Liver (tissue), 9 donors: ENCODE measurements around the gene FAM3A. TPM values are rescaled to one million over a fixed set of nuclear protein-coding genes. Genes with fewer than 3 reads are reported as not detected.

ENCODE experiments used
- DNase-seq: peaks from one replicate; pipeline ENCODE4 v3.0.0-alpha.2; 2017; ENCODE audit warnings: low spot score
- H3K27ac ChIP-seq, 2 donors: one replicate each; pipeline ENCODE4 v1.7.0; 2013; ENCODE audit warnings: inconsistent platforms in 2 of 2, low read length in 2 of 2, control low read depth in 1 of 2, low read depth in 1 of 2, mild to moderate bottlenecking in 1 of 2
- H3K27me3 ChIP-seq, 4 donors: one replicate each; pipeline versions ENCODE4 v1.6.1 to v1.7.0; 2013; ENCODE audit warnings: low read length in 3 of 4, inconsistent platforms in 1 of 4, mild to moderate bottlenecking in 1 of 4, moderate library complexity in 1 of 4; ENCODE audit not compliant: control insufficient read depth in 4 of 4, insufficient read depth in 4 of 4
- H3K36me3 ChIP-seq, 4 donors: one replicate each; pipeline versions ENCODE4 v1.6.1 to v1.7.0; 2013; ENCODE audit warnings: low read length in 3 of 4, mild to moderate bottlenecking in 3 of 4, low read depth in 1 of 4, moderate library complexity in 1 of 4; ENCODE audit not compliant: control insufficient read depth in 4 of 4, insufficient read depth in 3 of 4
- H3K4me1 ChIP-seq, 4 donors: one replicate each; pipeline versions ENCODE4 v1.6.1 to v1.7.0; 2013; ENCODE audit warnings: low read length in 3 of 4, mild to moderate bottlenecking in 3 of 4, moderate library complexity in 1 of 4; ENCODE audit not compliant: control insufficient read depth in 4 of 4, insufficient read depth in 4 of 4
- H3K4me3 ChIP-seq, 3 donors: one replicate each; pipeline versions ENCODE4 v1.6.1 to v1.7.0; 2013; ENCODE audit warnings: low read length in 3 of 3, control low read depth in 1 of 3, low read depth in 1 of 3, mild to moderate bottlenecking in 1 of 3
- H3K9ac ChIP-seq, 2 donors: one replicate each; pipeline ENCODE4 v1.7.0; 2013; ENCODE audit warnings: low read length in 2 of 2, mild to moderate bottlenecking in 2 of 2, moderate library complexity in 2 of 2, control low read depth in 1 of 2, low read depth in 1 of 2
- H3K9me3 ChIP-seq, 4 donors: one replicate each; pipeline versions ENCODE4 v1.6.1 to v1.7.0; 2013; ENCODE audit warnings: low read length in 3 of 4; ENCODE audit not compliant: control insufficient read depth in 4 of 4
- ATF3 ChIP-seq: IDR thresholded peaks from 2 replicates; pipeline ENCODE4 v1.6.1; 2016; ENCODE audit warnings: antibody characterized with exemption
- CTCF ChIP-seq: fragments of 150-350 bp; IDR thresholded peaks from 2 replicates; pipeline ENCODE4 v1.5.1; 2017; ENCODE audit warnings: improper control_type of control experiment, low read depth, low read length; ENCODE audit not compliant: missing input control
- EGR1 ChIP-seq, 2 donors: IDR thresholded peaks; 2 replicates each; pipeline ENCODE4 v1.6.1; 2016 to 2018; ENCODE audit warnings: antibody characterized with exemption in 2 of 2, low read depth in 2 of 2
- FOXA2 ChIP-seq: IDR thresholded peaks from 2 replicates; pipeline ENCODE4 v1.6.1; 2016; ENCODE audit warnings: antibody characterized with exemption
- GABPA ChIP-seq, 2 donors: IDR thresholded peaks in 1 of 2; conservative IDR thresholded peaks in 1 of 2; 2 replicates each; pipeline ENCODE4 v1.6.1; 2016; ENCODE audit warnings: antibody characterized with exemption in 2 of 2, mild to moderate bottlenecking in 1 of 2, moderate library complexity in 1 of 2
- JUND ChIP-seq, 2 donors: IDR thresholded peaks; 2 replicates each; pipeline ENCODE4 v1.6.1; 2016; ENCODE audit warnings: antibody characterized with exemption in 2 of 2
- NR2F2 ChIP-seq: IDR thresholded peaks from 2 replicates; pipeline ENCODE4 v1.6.1; 2016; ENCODE audit warnings: antibody characterized with exemption
- REST ChIP-seq: IDR thresholded peaks from 2 replicates; pipeline ENCODE4 v1.6.1; 2016; ENCODE audit warnings: antibody characterized with exemption, mild to moderate bottlenecking
- SP1 ChIP-seq: IDR thresholded peaks from 2 replicates; pipeline ENCODE4 v1.6.1; 2018; ENCODE audit warnings: antibody characterized with exemption, mild to moderate bottlenecking
- TAF1 ChIP-seq: conservative IDR thresholded peaks from 2 replicates; pipeline ENCODE4 v1.6.1; 2016; ENCODE audit warnings: antibody characterized with exemption, mild to moderate bottlenecking
- YY1 ChIP-seq: IDR thresholded peaks from 2 replicates; pipeline ENCODE4 v1.6.1; 2016; ENCODE audit warnings: antibody characterized with exemption, mild to moderate bottlenecking
- ZBTB33 ChIP-seq: IDR thresholded peaks from 2 replicates; pipeline ENCODE4 v1.6.1; 2016; ENCODE audit warnings: antibody characterized with exemption
- WGBS: extraction: QIAGEN DNeasy Blood & Tissue Kit; methylation state at CpG from one replicate; pipeline ENCODE4 v1.1.7; 2013; 5-methylcytosine and 5-hydroxymethylcytosine counted together
- polyA plus RNA-seq, 2 donors: library from polyadenylated mRNA; stranded (reverse) in 1 of 2; unstranded in 1 of 2; fragments of 200-250 nt in 1 of 2; fragments of >200 nt in 1 of 2; fragmentation: Nextera tagmentation in 1 of 2; extraction: Ambion mirVana in 1 of 2; gene quantifications; one replicate each; pipeline versions ENCODE4 v1.2.1 to v1.2.3, GENCODE V29; 2013 to 2015
- total RNA-seq, 2 donors: library from RNA; depleted of rRNA; stranded (reverse); fragments of >200 nt; gene quantifications; one replicate each; pipeline ENCODE4 v1.2.3, GENCODE V29; 2014
- donor health status: healthy.
- donor health status: healthy.
- donor health status: healthy.
- donor health status: healthy.
- donor health status: healthy.

Gene FAM3A
- total and polyA plus RNA-seq, 4 donors: 11.6 to 36.3 (median 34.2) TPM

GRCh38 chrX:154506483-154507332 is 9.3 kb downstream of the FAM3A start:
- 97% methylated on average over 37 of the region's 37 CpGs for WGBS

More at GRCh38 chrX:154506483-154507332, 9.3 kb downstream of the FAM3A start:
- no peaks in the 10 kb centered on the region for H3K4me1 ChIP-seq
- no peaks in the 10 kb centered on the region for H3K27me3 ChIP-seq
- no peak overlapping the region for H3K4me3 ChIP-seq
- DNase-seq: no peak
- no peak overlapping the region for H3K9ac ChIP-seq
- H3K9me3 ChIP-seq: peaks cover 0 to 3% (median 0%) of the 10 kb centered on the region in 4 donors
- H3K27ac ChIP-seq: no peak overlapping the region
- peaks cover 4 to 25% (median 5%) of the 10 kb centered on the region in 4 donors for H3K36me3 ChIP-seq
- no peak for TF ChIP-seq YY1
- no peak for TF ChIP-seq REST
- TF ChIP-seq FOXA2: no peak
- no peak for TF ChIP-seq ATF3
- no peak for TF ChIP-seq GABPA (IDR thresholded peaks at IDR 0.05 in 1 of 2, conservative IDR thresholded peaks at IDR 0.05 in 1 of 2)
- no peak for TF ChIP-seq ZBTB33
- TF ChIP-seq EGR1 (IDR thresholded peaks at IDR 0.05; ENCODE audit: low read depth in 2 of 2): no peak
- TF ChIP-seq SP1: no peak
- no peak for TF ChIP-seq NR2F2
- no peak for TF ChIP-seq TAF1
- TF ChIP-seq CTCF: no peak
- no peak for TF ChIP-seq JUND (IDR thresholded peaks at IDR 0.05)
